LoVo (cell line): ENCODE data around the gene IL17RE.
"Not testable (repeated sequence)": the region's sequence is repeated elsewhere in the genome, so short reads cannot be mapped to it uniquely, and the experiment has no call there.

Experiments used
- DNase-seq: peaks from one replicate; pipeline ENCODE4 v3.0.0-alpha.2; 2016; ENCODE audit warnings: low spot score

The IL17RE gene

DNA sequence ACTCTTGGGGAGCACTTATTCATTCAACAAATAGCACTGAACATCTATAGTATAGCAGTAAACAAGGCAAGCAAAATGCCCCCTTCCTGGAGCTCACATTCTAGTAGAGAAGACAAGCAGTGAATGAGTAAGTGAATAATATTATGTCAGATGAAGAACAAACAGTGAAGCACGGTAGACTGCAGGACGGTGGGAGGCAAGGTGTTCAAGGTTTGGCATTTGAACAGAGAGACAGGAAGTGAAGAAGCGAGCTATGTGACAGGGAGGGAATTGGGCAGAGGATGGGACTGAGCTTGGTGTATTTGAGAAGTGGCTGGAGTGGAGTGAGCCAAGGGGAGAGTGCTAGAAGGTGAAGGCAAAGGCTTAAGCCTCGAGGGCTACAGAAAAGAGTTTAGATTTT, 32.3 kb downstream of the IL17RE start:
- DNase-seq = no peak

DNA sequence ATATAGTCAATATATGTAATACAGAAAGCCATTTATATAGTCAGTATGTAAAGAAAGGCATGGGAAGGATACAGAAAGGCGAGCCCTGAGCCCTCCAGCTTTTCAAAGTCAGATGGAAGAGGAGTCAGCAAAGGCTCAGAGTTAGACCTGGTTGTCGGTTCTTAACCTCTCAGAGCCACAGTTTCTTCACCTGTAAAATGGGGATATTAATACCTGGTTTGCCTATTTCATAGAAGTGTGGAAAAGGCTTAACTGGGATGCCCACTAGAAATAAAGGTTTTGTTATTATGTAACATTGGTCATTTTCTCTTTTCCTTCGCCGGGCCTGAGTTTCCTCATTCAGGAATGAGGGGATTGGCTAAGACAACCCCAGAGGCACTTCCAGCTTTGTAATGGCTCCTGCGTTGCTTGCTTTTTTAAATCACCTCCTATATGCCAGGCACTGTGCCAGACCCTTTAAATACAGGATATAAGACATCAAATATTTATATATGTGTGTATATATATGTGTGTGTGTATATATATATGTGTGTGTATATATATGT, 33.4 kb downstream of the IL17RE start:
- no peak for DNase-seq

DNA sequence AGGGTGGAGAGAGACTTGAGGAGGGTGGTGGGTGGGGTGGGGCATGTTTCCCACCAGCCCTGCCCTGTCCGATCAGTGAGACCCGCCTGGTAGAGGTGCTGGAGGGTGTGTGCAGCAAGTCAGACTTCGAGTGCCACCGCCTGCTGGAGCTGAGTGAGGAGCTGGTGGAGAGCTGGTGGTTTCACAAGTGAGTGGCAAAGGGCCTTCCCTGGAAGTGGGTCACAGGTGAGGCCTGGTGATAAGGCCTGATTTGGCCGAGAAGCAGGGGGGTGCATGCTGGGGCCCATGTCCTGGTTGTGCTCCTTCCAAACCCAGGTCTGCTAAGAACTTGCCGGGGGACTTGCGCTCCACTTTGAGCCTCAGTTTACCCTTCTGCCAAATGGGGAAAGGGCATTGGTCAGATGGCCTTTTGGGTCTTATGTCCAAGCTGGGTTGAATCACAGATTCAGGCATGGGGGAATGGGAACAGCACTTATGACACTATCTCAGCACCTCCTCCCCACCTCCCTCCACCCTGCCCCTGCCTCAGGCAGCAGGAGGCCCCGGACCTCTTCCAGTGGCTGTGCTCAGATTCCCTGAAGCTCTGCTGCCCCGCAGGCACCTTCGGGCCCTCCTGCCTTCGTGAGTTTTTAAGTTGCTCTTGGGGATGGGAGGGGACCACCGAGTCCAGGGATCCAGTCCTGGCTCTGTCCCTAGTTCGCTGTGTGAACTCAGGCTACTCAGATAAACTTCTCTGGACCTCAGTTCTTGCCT, 35.0 kb downstream of the IL17RE start:
- DNase-seq = no peak

DNA sequence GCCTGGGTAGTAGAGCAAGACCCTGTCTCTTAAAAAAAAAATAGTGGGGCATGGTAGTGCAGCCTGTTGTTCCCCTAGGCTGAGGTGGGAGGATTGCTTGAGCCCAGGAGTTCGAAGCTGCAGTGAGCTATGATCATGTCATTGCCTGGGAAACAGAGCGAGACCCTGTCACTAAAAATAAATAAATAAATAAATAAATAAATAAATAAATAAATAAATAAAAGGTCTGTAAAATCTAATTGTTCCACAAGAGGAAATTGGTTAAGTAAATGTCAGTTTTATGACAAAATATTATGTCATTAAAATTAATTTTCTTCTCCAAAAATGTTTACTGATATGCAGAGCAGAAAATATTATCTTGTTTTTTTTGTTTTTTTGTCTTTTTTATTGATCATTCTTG, 36.3 kb downstream of the IL17RE start:
- DNase-seq = no peak

- DNase-seq = not testable (repeated sequence)
Measured at GRCh38 chr3:9939906-9940305, 37.3 kb downstream of the IL17RE start.

DNA sequence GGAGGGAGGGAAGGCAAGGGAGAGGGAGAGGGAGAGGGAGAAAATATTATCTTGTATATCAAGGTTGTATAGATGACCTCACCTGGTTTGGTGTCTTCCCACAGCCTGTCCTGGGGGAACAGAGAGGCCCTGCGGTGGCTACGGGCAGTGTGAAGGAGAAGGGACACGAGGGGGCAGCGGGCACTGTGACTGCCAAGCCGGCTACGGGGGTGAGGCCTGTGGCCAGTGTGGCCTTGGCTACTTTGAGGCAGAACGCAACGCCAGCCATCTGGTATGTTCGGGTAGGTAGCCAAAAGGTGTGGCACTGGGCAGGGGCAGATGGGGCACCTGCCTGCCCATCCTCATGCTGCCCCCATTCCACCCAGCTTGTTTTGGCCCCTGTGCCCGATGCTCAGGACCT, 38.1 kb downstream of the IL17RE start:
- DNase-seq = no peak

GRCh38 chr3:9942164-9942563, 39.5 kb downstream of the IL17RE start:
- DNase-seq = no peak

- DNase-seq = no peak
Measured at GRCh38 chr3:9942934-9943690, 40.5 kb downstream of the IL17RE start.

DNA sequence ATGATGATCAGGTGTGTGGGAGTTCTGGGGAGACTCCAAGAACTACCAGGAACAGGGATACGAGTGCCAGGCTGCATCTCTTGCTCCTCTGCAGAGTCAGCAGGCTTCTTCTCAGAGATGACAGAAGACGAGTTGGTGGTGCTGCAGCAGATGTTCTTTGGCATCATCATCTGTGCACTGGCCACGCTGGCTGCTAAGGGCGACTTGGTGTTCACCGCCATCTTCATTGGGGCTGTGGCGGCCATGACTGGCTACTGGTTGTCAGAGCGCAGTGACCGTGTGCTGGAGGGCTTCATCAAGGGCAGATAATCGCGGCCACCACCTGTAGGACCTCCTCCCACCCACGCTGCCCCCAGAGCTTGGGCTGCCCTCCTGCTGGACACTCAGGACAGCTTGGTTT, 41.6 kb downstream of the IL17RE start:
- DNase-seq = no peak

DNA sequence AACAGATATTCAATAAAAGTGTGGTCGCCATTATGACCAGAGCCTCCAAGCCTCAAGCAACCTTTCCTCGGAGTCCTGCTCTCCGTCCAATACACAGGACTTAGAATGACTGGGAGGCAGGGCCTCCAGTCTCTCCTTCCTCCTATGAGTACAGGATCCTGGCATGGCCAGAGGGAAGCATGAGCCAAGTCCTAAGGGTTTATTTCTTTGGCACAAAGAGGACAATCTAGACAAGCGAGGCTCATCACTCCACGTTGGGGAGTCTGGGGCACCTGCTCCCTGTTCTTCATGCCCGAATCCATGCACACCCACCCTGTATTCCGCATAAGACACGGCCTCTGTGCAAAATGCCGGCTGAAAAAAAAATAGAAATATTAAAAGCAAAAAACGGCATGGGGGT, 42.7 kb downstream of the IL17RE start:
- no peak for DNase-seq

- DNase-seq = peak; percentile 85
Measured at GRCh38 chr3:9946112-9947024, 43.7 kb downstream of the IL17RE start.

DNA sequence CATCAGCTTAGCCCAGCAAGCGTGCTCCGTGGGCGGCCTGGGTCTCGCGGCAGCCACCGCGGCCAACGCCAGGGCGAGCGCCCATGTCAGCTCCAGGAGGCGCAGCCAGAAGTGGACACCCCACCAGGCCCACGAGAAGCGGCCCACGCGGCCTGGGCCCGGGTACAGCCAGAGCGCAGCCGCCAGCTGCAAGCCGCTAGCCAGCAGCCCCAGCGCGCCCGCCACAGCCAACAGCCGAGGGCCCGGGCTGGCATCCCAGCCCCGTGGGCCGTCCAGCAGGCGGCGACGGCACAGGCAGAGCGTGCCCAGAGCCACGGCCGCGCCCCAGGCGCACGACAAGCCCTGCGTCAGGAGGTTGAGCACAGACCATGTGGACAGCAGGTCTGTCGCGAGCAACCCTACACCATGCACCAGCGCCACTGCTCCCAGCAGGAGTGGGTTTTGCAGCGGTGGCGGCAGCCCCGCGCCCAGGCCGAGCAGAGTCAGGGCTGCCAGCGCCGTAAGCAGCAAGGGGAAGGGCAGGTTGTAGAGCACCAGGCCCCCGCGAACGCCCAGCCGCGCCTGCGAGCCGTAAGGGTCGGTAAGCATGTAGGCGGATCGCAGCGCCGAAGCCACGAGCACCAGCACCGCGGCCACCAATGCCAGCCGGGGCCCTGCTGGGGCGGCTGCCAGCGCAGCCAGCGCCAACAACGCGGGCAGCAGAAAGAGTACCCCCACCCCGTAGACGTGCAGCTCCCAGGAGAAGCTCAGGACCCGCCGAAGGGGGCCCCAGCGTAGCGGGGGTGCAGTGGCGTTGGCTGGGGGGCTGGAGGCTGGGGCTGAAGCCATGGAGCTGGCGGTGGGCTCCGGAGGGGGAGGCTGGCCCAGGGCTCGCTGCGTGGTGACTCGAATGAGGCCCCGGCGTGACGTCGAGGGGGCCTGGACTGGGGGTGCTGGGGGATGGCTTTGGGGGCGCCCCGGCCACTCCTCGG, 44.7 kb downstream of the IL17RE start:
- DNase-seq = peak; percentile 89

GRCh38 chr3:9948586-9948985, 45.9 kb downstream of the IL17RE start:
- no peak for DNase-seq

- no peak for DNase-seq
Measured at GRCh38 chr3:9949115-9949514, 46.5 kb downstream of the IL17RE start.

DNA sequence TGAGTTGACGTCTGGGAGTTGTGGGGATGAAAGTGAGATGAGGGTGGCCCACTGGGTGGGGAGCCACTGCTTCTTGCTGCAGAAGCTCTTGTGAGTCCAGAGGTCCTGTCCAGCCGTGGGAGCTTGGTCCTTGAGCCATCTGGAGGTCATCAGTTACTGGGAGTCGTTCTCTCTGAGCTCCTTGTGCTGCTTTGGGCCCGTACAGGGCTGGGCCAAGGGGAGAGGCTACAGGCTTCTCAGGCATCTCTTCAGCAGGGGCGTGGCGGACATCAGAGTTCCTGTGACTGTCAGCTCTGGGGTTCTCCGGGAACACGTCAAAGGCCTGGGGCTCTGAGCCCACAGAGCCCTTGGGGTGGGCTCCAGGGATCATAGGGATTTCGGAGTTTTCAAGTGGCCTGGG, 47.0 kb downstream of the IL17RE start:
- no peak for DNase-seq

DNA sequence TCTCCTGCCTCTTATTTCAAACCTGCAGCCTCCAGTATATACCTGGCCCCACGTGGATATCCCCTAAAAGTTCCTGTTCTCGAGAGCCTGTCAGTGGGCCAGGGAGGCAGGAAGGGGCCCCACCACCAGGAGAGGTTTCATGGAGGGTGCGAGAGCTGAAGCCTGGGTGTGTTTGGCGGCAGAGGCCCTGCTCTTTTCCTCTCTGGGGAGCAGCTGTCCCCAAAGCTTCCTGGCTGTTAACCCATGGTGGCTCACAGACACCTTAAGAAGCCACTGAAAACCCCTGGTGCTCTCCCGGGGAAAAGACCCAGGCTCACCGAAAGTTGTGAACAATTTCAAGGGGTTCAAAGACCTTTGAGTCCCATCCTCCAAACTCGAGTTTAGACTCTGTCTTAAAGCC, 48.5 kb downstream of the IL17RE start:
- no peak for DNase-seq

- DNase-seq = no peak
Measured at GRCh38 chr3:9951598-9951961, 48.9 kb downstream of the IL17RE start.

GRCh38 chr3:9951962-9952805, 49.5 kb downstream of the IL17RE start, which contains the start of gene PRRT3:
PRRT3 (minus strand) TSS chr3:9952408; CDS start chr3:9950115, 2,293 bp downstream.
- no peak for DNase-seq

DNA sequence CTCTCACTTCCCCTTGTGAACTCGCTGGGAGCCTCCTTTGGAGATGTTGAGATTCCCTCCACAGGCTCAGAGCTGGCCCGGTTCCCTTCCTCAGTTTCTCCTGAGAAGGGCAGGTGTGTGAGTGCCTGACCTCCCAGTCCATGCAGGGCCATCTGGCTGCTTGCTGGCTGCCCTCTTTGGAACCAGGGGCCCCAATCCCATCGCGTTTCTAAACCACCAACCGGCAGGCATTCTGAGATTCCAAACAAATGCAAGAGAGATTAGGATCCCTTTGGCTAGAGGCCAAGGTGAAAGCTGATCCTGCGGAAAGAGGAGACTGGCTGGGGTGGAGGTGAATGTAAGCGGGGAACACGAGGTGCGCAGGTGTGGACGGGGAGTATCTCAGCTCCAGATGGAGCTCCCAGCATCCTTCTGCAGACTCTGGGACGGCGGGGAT, 52.4 kb downstream of the IL17RE start:
- no peak for DNase-seq
